CD4-positive, CD25-positive, alpha-beta regulatory T cell (primary cell): ENCODE measurements around the gene BICC1. TPM values are rescaled to one million over a fixed set of nuclear protein-coding genes. Genes with fewer than 3 reads are reported as not detected.

Experiments used
- ATAC-seq, 2 donors: fragments of 150-1000 bp; cut with Tn5 transposase; one replicate each; pipeline ENCODE4 v1.10.0; 2021; ENCODE audit warnings: low read depth in 2 of 2, moderate number of reproducible peaks in 2 of 2, moderate library complexity in 1 of 2
- DNase-seq, 3 donors: peaks; one replicate each; pipeline versions ENCODE4 v3.0.0 to v3.0.0-alpha.2; 2012 to 2022; ENCODE audit warnings: mixed read lengths in 1 of 3
- H3K27ac ChIP-seq: one replicate; pipeline ENCODE4 v1.7.0; 2013; ENCODE audit warnings: mild to moderate bottlenecking, low read length; ENCODE audit not compliant: insufficient read depth, poor library complexity, severe bottlenecking
- H3K27me3 ChIP-seq: one replicate; pipeline ENCODE4 v1.7.0; 2013; ENCODE audit warnings: low read length; ENCODE audit not compliant: control insufficient read depth, insufficient read depth
- H3K36me3 ChIP-seq: one replicate; pipeline ENCODE4 v1.7.0; 2013; ENCODE audit warnings: mild to moderate bottlenecking, low read length, moderate library complexity; ENCODE audit not compliant: control insufficient read depth, insufficient read depth
- H3K4me1 ChIP-seq: 2 replicates; pipeline ENCODE4 v1.7.0; 2013; ENCODE audit warnings: mild to moderate bottlenecking, low read length; ENCODE audit not compliant: insufficient read depth, control insufficient read depth, poor library complexity, severe bottlenecking
- H3K4me3 ChIP-seq: one replicate; pipeline ENCODE4 v1.7.0; 2013; ENCODE audit warnings: low read depth, mild to moderate bottlenecking, low read length, moderate library complexity
- H3K9me3 ChIP-seq, 2 experiments: 1 replicate in 1 of 2; 2 replicates in 1 of 2; pipeline ENCODE4 v1.7.0; 2013; ENCODE audit warnings: low read length in 2 of 2, mild to moderate bottlenecking in 1 of 2, moderate library complexity in 1 of 2; ENCODE audit not compliant: control insufficient read depth in 2 of 2
- H3K27ac Mint-ChIP-seq, 3 donors: one replicate each; pipeline ENCODE4 v1.8.0; 2020 to 2022; ENCODE audit warnings: mild to moderate bottlenecking in 3 of 3, mixed read lengths in 3 of 3, moderate library complexity in 2 of 3
- H3K27me3 Mint-ChIP-seq: one replicate; pipeline ENCODE4 v1.8.0; 2022; ENCODE audit warnings: mild to moderate bottlenecking, mixed read lengths
- H3K36me3 Mint-ChIP-seq: one replicate; pipeline ENCODE4 v1.8.0; 2020; ENCODE audit warnings: mixed read lengths
- H3K4me1 Mint-ChIP-seq, 4 donors: one replicate each; pipeline ENCODE4 v1.8.0; 2020 to 2022; ENCODE audit warnings: mixed read lengths in 4 of 4, mild to moderate bottlenecking in 1 of 4
- H3K4me3 Mint-ChIP-seq, 4 donors: one replicate each; pipeline ENCODE4 v1.8.0; 2020 to 2022; ENCODE audit warnings: mild to moderate bottlenecking in 4 of 4, mixed read lengths in 4 of 4, moderate library complexity in 3 of 4
- H3K9me3 Mint-ChIP-seq, 7 donors: one replicate each; pipeline ENCODE4 v1.8.0; 2020 to 2022; ENCODE audit warnings: mixed read lengths in 7 of 7, mild to moderate bottlenecking in 3 of 7, moderate library complexity in 2 of 7
- polyA plus RNA-seq, 4 donors: library from polyadenylated mRNA; unstranded; fragments of 300-500 nt; fragmentation: Illumina TruSeq; gene quantifications; one replicate each; pipeline ENCODE4 v1.2.3, GENCODE V29; 2021
- total RNA-seq: library from RNA; stranded (reverse); gene quantifications from one replicate; pipeline ENCODE4 v1.2.3, GENCODE V29; 2022

The BICC1 gene
- total and polyA plus RNA-seq, 5 donors from 2014 or later, result 0.20 TPM; not detected in 4

GRCh38 chr10:58570979-58571378, 58.3 kb downstream of the BICC1 start:
- Mint-ChIP-seq H3K36me3 (no peaks in the 10 kb centered on the region), H3K9me3 (peaks cover 0 to 12% (median 4%) of the 10 kb centered on the region in 7 donors), H3K4me3 (no peak overlapping the region), H3K4me1 (no peaks in the 10 kb centered on the region), H3K27me3 (no peaks in the 10 kb centered on the region), H3K27ac (no peak overlapping the region)
- no peaks in the 10 kb centered on the region for H3K27me3 ChIP-seq
- H3K27ac ChIP-seq, result no peak overlapping the region
- no peak for DNase-seq
- no peaks in the 10 kb centered on the region for H3K36me3 ChIP-seq
- no peaks in the 10 kb centered on the region for H3K9me3 ChIP-seq
- no peak for ATAC-seq
- H3K4me1 ChIP-seq, result no peaks in the 10 kb centered on the region
- no peak overlapping the region for H3K4me3 ChIP-seq

GRCh38 chr10:58573144-58573543, 60.5 kb downstream of the BICC1 start:
- H3K9me3 Mint-ChIP-seq, result peaks cover 0 to 11% (median 4%) of the 10 kb centered on the region in 7 donors
- ATAC-seq, result no peak
- no peaks in the 10 kb centered on the region for H3K4me1 Mint-ChIP-seq
- no peak overlapping the region for H3K27ac Mint-ChIP-seq
- no peak for DNase-seq
- H3K4me3 Mint-ChIP-seq, result no peak overlapping the region
- H3K36me3 Mint-ChIP-seq, result no peaks in the 10 kb centered on the region
- H3K4me3 ChIP-seq, result no peak overlapping the region
- no peaks in the 10 kb centered on the region for H3K27me3 Mint-ChIP-seq
- no peaks in the 10 kb centered on the region for H3K27me3 ChIP-seq
- H3K27ac ChIP-seq, result no peak overlapping the region
- no peaks in the 10 kb centered on the region for H3K4me1 ChIP-seq
- H3K36me3 ChIP-seq, result no peaks in the 10 kb centered on the region
- no peaks in the 10 kb centered on the region for H3K9me3 ChIP-seq

- Histone ChIP-seq H3K4me3 (no peak overlapping the region), H3K9me3 (no peaks in the 10 kb centered on the region), H3K36me3 (no peaks in the 10 kb centered on the region), H3K27ac (no peak overlapping the region), H3K4me1 (no peaks in the 10 kb centered on the region), H3K27me3 (no peaks in the 10 kb centered on the region)
- Mint-ChIP-seq H3K27me3 (no peaks in the 10 kb centered on the region), H3K27ac (no peak overlapping the region), H3K9me3 (peaks cover 0 to 13% (median 4%) of the 10 kb centered on the region in 7 donors), H3K4me3 (no peak overlapping the region), H3K36me3 (no peaks in the 10 kb centered on the region), H3K4me1 (no peaks in the 10 kb centered on the region)
- no peak for DNase-seq
- ATAC-seq, result no peak
Measured at GRCh38 chr10:58574058-58574457, 61.4 kb downstream of the BICC1 start.

GRCh38 chr10:58575491-58575890, 62.8 kb downstream of the BICC1 start:
- no peaks in the 10 kb centered on the region for H3K27me3 Mint-ChIP-seq

GRCh38 chr10:58576751-58577436, 64.2 kb downstream of the BICC1 start:
- H3K36me3 Mint-ChIP-seq, result no peaks in the 10 kb centered on the region
- H3K9me3 ChIP-seq, result no peaks in the 10 kb centered on the region
- ATAC-seq (no peak), DNase-seq (no peak)
- peak overlapping the region in 1 of 3 donors; percentile 44 for H3K27ac Mint-ChIP-seq
- H3K4me1 ChIP-seq, result no peaks in the 10 kb centered on the region
- no peak overlapping the region for H3K27ac ChIP-seq
- no peaks in the 10 kb centered on the region for H3K4me1 Mint-ChIP-seq
- H3K27me3 Mint-ChIP-seq, result no peaks in the 10 kb centered on the region
- no peaks in the 10 kb centered on the region for H3K36me3 ChIP-seq
- H3K27me3 ChIP-seq, result no peaks in the 10 kb centered on the region
- no peak overlapping the region for H3K4me3 Mint-ChIP-seq
- H3K9me3 Mint-ChIP-seq, result peaks cover 0 to 7% (median 0%) of the 10 kb centered on the region in 7 donors
- H3K4me3 ChIP-seq, result no peak overlapping the region

More at GRCh38 chr10:58575491-58575890, 62.8 kb downstream of the BICC1 start:
- Histone ChIP-seq H3K4me3 (no peak overlapping the region), H3K4me1 (no peaks in the 10 kb centered on the region), H3K27ac (no peak overlapping the region), H3K27me3 (no peaks in the 10 kb centered on the region), H3K9me3 (no peaks in the 10 kb centered on the region), H3K36me3 (no peaks in the 10 kb centered on the region)
- H3K4me1 Mint-ChIP-seq, result no peaks in the 10 kb centered on the region
- H3K4me3 Mint-ChIP-seq, result no peak overlapping the region
- H3K9me3 Mint-ChIP-seq, result peaks cover 0 to 11% (median under 1%) of the 10 kb centered on the region in 7 donors
- no peak for DNase-seq
- H3K27ac Mint-ChIP-seq, result no peak overlapping the region
- no peaks in the 10 kb centered on the region for H3K36me3 Mint-ChIP-seq
- ATAC-seq, result no peak

- DNase-seq (no peak), ATAC-seq (no peak)
- Mint-ChIP-seq H3K36me3 (no peaks in the 10 kb centered on the region), H3K27ac (peak overlapping the region in 1 of 3 donors; percentile 44), H3K4me1 (no peaks in the 10 kb centered on the region), H3K27me3 (no peaks in the 10 kb centered on the region), H3K9me3 (peaks cover 0 to 5% (median 0%) of the 10 kb centered on the region in 7 donors), H3K4me3 (no peak overlapping the region)
- no peak overlapping the region for H3K27ac ChIP-seq
- no peaks in the 10 kb centered on the region for H3K9me3 ChIP-seq
- H3K4me1 ChIP-seq, result no peaks in the 10 kb centered on the region
- no peak overlapping the region for H3K4me3 ChIP-seq
- H3K27me3 ChIP-seq, result no peaks in the 10 kb centered on the region
- H3K36me3 ChIP-seq, result no peaks in the 10 kb centered on the region
Measured at GRCh38 chr10:58577437-58577777, 64.7 kb downstream of the BICC1 start.

GRCh38 chr10:58578366-58578765, 65.7 kb downstream of the BICC1 start:
- no peak for DNase-seq
- no peak for ATAC-seq
- Histone ChIP-seq H3K36me3 (no peaks in the 10 kb centered on the region), H3K4me1 (no peaks in the 10 kb centered on the region), H3K27ac (no peak overlapping the region), H3K9me3 (no peaks in the 10 kb centered on the region), H3K27me3 (no peaks in the 10 kb centered on the region), H3K4me3 (no peak overlapping the region)
- no peaks in the 10 kb centered on the region for H3K4me1 Mint-ChIP-seq
- no peak overlapping the region for H3K4me3 Mint-ChIP-seq
- no peaks in the 10 kb centered on the region for H3K27me3 Mint-ChIP-seq
- H3K27ac Mint-ChIP-seq, result no peak overlapping the region
- peaks cover 0 to 2% (median 0%) of the 10 kb centered on the region in 7 donors for H3K9me3 Mint-ChIP-seq
- no peaks in the 10 kb centered on the region for H3K36me3 Mint-ChIP-seq

GRCh38 chr10:58579011-58579655, 66.5 kb downstream of the BICC1 start:
- peaks cover 0 to 4% (median 0%) of the 10 kb centered on the region in 7 donors for H3K9me3 Mint-ChIP-seq
- no peaks in the 10 kb centered on the region for H3K27me3 Mint-ChIP-seq
- no peak overlapping the region for H3K27ac Mint-ChIP-seq
- no peaks in the 10 kb centered on the region for H3K36me3 Mint-ChIP-seq
- Histone ChIP-seq H3K27ac (no peak overlapping the region), H3K4me3 (no peak overlapping the region), H3K27me3 (no peaks in the 10 kb centered on the region), H3K4me1 (no peaks in the 10 kb centered on the region), H3K9me3 (no peaks in the 10 kb centered on the region), H3K36me3 (no peaks in the 10 kb centered on the region)
- ATAC-seq (no peak), DNase-seq (no peak)
- no peaks in the 10 kb centered on the region for H3K4me1 Mint-ChIP-seq
- no peak overlapping the region for H3K4me3 Mint-ChIP-seq
